Lower leg skin (tissue), 4 donors: ENCODE results near the gene SPINK4. TPM values are rescaled to one million over a fixed set of nuclear protein-coding genes. Genes with fewer than 3 reads are reported as not detected.

Experiments used
- DNase-seq, 2 donors: peaks; one replicate each; pipeline ENCODE4 v3.0.0-alpha.2; 2019; ENCODE audit warnings: low spot score in 2 of 2
- H3K4me3 ChIP-seq: fragments of 200-600 bp; sonication (generic); 2 replicates; pipeline ENCODE4 v1.5.1; 2017; ENCODE audit warnings: mild to moderate bottlenecking, low read depth; ENCODE audit not compliant: poor library complexity, severe bottlenecking
- CTCF ChIP-seq, 3 donors: fragments of 450-650 bp; IDR thresholded peaks; one replicate each; pipeline ENCODE4 v1.5.1; 2016; ENCODE audit warnings: antibody characterized with exemption in 3 of 3, mild to moderate bottlenecking in 3 of 3, moderate library complexity in 2 of 3
- POLR2A ChIP-seq, 2 donors: fragments of 450-650 bp; IDR thresholded peaks; one replicate each; pipeline ENCODE4 v1.6.1; 2016 to 2017; ENCODE audit warnings: antibody characterized with exemption in 2 of 2, mild to moderate bottlenecking in 1 of 2, moderate library complexity in 1 of 2
- WGBS, 2 donors: methylation state at CpG; one replicate each; pipeline ENCODE4 v1.1.5; 2018; 5-methylcytosine and 5-hydroxymethylcytosine counted together
- intact Hi-C: fragments of 100-400 bp; cut with DNase I; formaldehyde crosslinking; loops from one replicate; pipeline ENCODE4 v1.15.0; 2023; ENCODE audit warnings: low total_unique reads
- total RNA-seq, 4 donors: library from RNA; depleted of rRNA; stranded (reverse); fragments of >200 nt; gene quantifications; one replicate each; pipeline ENCODE4 v1.1.0, GENCODE V29; 2016

SPINK4 gene
- total RNA-seq, 4 donors from 2014 or later, result not detected

- DNase-seq, result no peak
- intact Hi-C loops, result no loop called here
- TF ChIP-seq POLR2A (IDR thresholded peaks at IDR 0.05) (no peak), CTCF (IDR thresholded peaks at IDR 0.05) (no peak)
- 34 to 42% methylated on average over 3 of the region's 3 CpGs for WGBS, 2 donors
- no peak overlapping the region for H3K4me3 ChIP-seq
Observed at GRCh38 chr9:33211695-33212393, 28.1 kb upstream of the SPINK4 start.

- intact Hi-C loops, result no loop called here
- WGBS, 2 donors, result 82 to 83% methylated on average over 13 to 14 of the region's 14 CpGs
Observed at GRCh38 chr9:33220681-33221567, 19.0 kb upstream of the SPINK4 start.

GRCh38 chr9:33221568-33221884, 18.4 kb upstream of the SPINK4 start:
- DNase-seq, result no peak
- WGBS, 2 donors, result 87 to 92% methylated on average over 3 of the region's 3 CpGs
- H3K4me3 ChIP-seq, result no peak overlapping the region
- intact Hi-C loops, result no loop called here
- TF ChIP-seq CTCF (IDR thresholded peaks at IDR 0.05) (no peak), POLR2A (IDR thresholded peaks at IDR 0.05) (no peak)

More at GRCh38 chr9:33220681-33221567, 19.0 kb upstream of the SPINK4 start:
- no peak for DNase-seq
- no peak overlapping the region for H3K4me3 ChIP-seq
- TF ChIP-seq POLR2A (IDR thresholded peaks at IDR 0.05), result no peak
- TF ChIP-seq CTCF (IDR thresholded peaks at IDR 0.05), result no peak

- no peak overlapping the region for H3K4me3 ChIP-seq
- no peak for DNase-seq
- WGBS, 2 donors, result 67 to 69% methylated on average over 3 of the region's 3 CpGs
- intact Hi-C loops, result no loop called here
- TF ChIP-seq CTCF (IDR thresholded peaks at IDR 0.05) (no peak), POLR2A (IDR thresholded peaks at IDR 0.05) (no peak)
Observed at GRCh38 chr9:33222031-33222430, 17.9 kb upstream of the SPINK4 start.

GRCh38 chr9:33223696-33224095, 16.3 kb upstream of the SPINK4 start:
- WGBS, 2 donors, result 64 to 79% methylated on average over 1 of the region's 1 CpG
- DNase-seq, result no peak
- intact Hi-C loops, result loop anchor here (2.0 kb wide), 1 partner anchor 143 kb away; no protein-coding TSS in a partner anchor
- TF ChIP-seq POLR2A (IDR thresholded peaks at IDR 0.05) (no peak), CTCF (IDR thresholded peaks at IDR 0.05) (no peak)
- no peak overlapping the region for H3K4me3 ChIP-seq
